Peyer's patch (tissue), 4 donors: Measurements from ENCODE around the gene KCNN4.

ENCODE experiments used
- POLR2A ChIP-seq, 2 donors: fragments of 450-650 bp; IDR thresholded peaks; one replicate each; pipeline ENCODE4 v1.5.1; 2017; ENCODE audit warnings: antibody characterized with exemption in 2 of 2, mild to moderate bottlenecking in 2 of 2, moderate library complexity in 2 of 2
- TF ChIP-seq, protein P1 (sequence below), 6 experiments: fragments of 450-650 bp in 4 of 6; fragments of 200-600 bp in 2 of 6; sonication (generic) in 1 of 6; IDR thresholded peaks; one replicate each; pipeline ENCODE4 v1.5.1; 2017 to 2019; ENCODE audit warnings: antibody characterized with exemption in 6 of 6, mild to moderate bottlenecking in 3 of 6, moderate library complexity in 1 of 6

DNA sequence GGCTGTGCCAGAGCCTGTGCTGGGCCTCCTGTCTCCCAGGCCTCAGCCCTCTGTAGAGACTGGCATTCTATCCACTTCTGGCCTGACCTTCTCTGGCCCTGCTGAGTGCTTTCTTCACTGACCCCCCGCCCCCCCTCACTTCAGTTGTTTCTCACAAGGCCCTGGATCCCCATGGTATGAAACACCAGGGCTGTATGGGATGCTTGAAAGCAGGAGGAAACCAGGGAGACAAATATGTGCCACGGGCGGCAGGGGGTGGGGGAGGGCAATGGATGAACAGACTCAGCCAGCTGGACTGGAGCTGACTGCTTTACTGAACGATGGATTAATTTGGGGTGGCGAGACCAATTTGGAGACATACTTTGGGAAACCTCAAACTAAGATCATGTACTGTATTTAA is 50.9 kb downstream of the KCNN4 start:
- no peak for TF ChIP-seq POLR2A (IDR thresholded peaks at IDR 0.05)
- TF ChIP-seq, protein P1, sequence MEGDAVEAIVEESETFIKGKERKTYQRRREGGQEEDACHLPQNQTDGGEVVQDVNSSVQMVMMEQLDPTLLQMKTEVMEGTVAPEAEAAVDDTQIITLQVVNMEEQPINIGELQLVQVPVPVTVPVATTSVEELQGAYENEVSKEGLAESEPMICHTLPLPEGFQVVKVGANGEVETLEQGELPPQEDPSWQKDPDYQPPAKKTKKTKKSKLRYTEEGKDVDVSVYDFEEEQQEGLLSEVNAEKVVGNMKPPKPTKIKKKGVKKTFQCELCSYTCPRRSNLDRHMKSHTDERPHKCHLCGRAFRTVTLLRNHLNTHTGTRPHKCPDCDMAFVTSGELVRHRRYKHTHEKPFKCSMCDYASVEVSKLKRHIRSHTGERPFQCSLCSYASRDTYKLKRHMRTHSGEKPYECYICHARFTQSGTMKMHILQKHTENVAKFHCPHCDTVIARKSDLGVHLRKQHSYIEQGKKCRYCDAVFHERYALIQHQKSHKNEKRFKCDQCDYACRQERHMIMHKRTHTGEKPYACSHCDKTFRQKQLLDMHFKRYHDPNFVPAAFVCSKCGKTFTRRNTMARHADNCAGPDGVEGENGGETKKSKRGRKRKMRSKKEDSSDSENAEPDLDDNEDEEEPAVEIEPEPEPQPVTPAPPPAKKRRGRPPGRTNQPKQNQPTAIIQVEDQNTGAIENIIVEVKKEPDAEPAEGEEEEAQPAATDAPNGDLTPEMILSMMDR (IDR thresholded peaks at IDR 0.05), result no peak
